ENCODE data around the gene UNG.
"Not testable (repeated sequence)": the region's sequence is repeated elsewhere in the genome, so short reads cannot be mapped to it uniquely, and the experiment has no call there.

DNA sequence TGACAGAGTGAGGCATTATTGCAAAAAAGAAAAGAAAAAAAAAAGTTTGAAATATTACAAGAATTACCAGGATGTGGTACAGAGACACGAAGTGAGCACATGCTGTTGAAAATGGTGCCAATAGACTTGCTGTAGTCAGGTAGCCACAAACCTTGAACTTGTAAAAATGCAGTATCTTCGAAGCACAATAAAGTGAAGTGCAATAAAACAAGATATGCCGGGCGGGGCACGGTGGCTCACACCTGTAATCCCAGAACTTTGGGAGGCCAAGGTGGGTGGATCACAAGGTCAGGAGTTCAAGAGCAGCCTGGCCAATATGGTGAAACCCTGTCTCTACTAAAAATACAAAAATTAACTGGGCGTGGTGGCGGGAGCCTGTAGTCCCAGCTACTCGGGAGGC, 47.6 kb upstream of the UNG start:
- not testable (repeated sequence) for TF ChIP-seq POLR2A, CTCF (IDR thresholded peaks at IDR 0.05)
